ENCODE data around the gene ANGPTL2.

DNA sequence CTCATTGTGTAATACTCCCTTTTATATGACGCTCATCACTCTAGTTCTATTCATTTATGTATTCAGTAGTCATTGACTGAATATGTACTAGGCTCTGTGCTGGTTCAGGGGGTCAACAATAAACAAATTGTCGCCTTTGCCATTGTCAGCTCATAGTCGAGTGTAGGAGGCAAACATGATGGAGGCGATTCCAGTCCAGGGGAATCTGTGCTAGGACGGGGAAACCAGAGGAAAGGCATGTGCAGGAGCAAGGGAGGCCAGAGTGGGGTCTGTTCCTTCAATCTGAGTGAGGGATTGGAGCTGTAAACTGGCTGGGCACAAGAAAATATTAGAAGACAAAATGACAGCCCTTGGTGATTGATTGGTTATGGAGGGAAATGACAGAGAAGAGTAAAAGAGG is 83.9 kb downstream of the ANGPTL2 start:
- TF ChIP-seq, protein P1, sequence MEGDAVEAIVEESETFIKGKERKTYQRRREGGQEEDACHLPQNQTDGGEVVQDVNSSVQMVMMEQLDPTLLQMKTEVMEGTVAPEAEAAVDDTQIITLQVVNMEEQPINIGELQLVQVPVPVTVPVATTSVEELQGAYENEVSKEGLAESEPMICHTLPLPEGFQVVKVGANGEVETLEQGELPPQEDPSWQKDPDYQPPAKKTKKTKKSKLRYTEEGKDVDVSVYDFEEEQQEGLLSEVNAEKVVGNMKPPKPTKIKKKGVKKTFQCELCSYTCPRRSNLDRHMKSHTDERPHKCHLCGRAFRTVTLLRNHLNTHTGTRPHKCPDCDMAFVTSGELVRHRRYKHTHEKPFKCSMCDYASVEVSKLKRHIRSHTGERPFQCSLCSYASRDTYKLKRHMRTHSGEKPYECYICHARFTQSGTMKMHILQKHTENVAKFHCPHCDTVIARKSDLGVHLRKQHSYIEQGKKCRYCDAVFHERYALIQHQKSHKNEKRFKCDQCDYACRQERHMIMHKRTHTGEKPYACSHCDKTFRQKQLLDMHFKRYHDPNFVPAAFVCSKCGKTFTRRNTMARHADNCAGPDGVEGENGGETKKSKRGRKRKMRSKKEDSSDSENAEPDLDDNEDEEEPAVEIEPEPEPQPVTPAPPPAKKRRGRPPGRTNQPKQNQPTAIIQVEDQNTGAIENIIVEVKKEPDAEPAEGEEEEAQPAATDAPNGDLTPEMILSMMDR (IDR thresholded peaks at IDR 0.05), result no peak
- TF ChIP-seq POLR2A (IDR thresholded peaks at IDR 0.05), result no peak
